Upper lobe of right lung (tissue), 1 donor: ENCODE results near the gene CDH5. TPM values are rescaled to one million over a fixed set of nuclear protein-coding genes. Genes with fewer than 3 reads are reported as not detected.

Experiments
- ATAC-seq: fragments of 200-7000 bp; cut with Tn5 transposase; one replicate; pipeline ENCODE4 v1.9.1; 2020; ENCODE audit warnings: mild to moderate bottlenecking, moderate library complexity
- DNase-seq: peaks from one replicate; pipeline ENCODE4 v3.0.0-alpha.2; 2020
- H3K27ac ChIP-seq: fragments of 200-600 bp; one replicate; pipeline ENCODE4 v1.8.0; 2022
- H3K27me3 ChIP-seq: fragments of 200-600 bp; one replicate; pipeline ENCODE4 v1.8.0; 2022; ENCODE audit warnings: mild to moderate bottlenecking
- H3K36me3 ChIP-seq: fragments of 200-600 bp; one replicate; pipeline ENCODE4 v1.8.0; 2022
- H3K4me1 ChIP-seq: fragments of 200-600 bp; one replicate; pipeline ENCODE4 v1.8.0; 2022
- H3K4me3 ChIP-seq: fragments of 200-600 bp; one replicate; pipeline ENCODE4 v1.8.0; 2022; ENCODE audit warnings: mild to moderate bottlenecking
- H3K9me3 ChIP-seq: fragments of 200-600 bp; one replicate; pipeline ENCODE4 v1.8.0; 2022
- intact Hi-C: fragments of 100-400 bp; cut with DNase I; formaldehyde crosslinking; loops from one replicate; pipeline ENCODE4 v1.11.0; 2022
- total RNA-seq: library from RNA; stranded (reverse); fragmentation: NEBNext Ultra II Directional; extraction: Animal tissue kit (Norgen Biotek cat#: 25700); gene quantifications from one replicate; pipeline ENCODE4 v1.2.1, GENCODE V29; 2021
- TF ChIP-seq, protein P1 (sequence below): fragments of 200-600 bp; IDR thresholded peaks from one replicate; pipeline ENCODE4 v1.8.0; 2022; ENCODE audit warnings: antibody characterized with exemption
- donor health status: DM: no; HTN: yes; CAD: no; lungs with severe emphysema.

CDH5 gene
- total RNA-seq, 1 donor from 2014 or later: 144 TPM

DNA sequence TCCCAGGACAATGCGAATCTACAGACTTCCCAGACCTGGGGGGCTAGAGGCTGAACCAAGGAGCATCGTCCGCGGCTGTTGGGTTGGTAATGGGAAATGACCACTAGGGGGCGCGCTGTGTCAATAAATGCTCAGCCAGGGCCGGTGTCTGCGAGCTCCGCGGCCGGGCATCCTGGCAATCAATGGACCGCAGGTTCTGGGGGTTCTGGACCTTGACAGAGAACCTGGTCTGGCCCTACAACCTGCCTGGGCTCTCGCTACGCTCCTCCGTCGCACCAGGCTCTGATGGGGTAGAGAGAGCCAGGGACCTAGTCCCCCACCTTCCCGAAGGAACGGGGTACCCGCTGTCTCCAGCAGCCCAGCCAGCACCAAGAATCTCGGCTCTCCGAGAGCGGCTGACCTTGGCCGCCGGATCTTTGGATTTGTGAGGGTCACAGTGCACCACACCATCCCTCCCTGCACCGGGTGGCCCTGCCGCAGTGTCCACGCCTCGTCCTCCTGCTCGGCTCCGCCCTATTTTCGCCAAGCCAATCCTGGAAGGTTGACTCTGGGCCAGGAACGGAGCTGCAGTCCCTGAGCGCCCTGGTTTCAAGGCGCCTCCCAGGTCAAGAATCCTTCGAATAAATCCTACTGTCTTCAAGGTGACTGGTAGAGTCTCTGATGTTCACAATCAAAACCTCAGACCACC is 40.2 kb downstream of the CDH5 start:
- Histone ChIP-seq H3K27me3 (peaks cover 3% of the 10 kb centered on the region), H3K27ac (no peak overlapping the region), H3K4me3 (peak overlapping the region; percentile 47), H3K36me3 (no peaks in the 10 kb centered on the region), H3K9me3 (no peaks in the 10 kb centered on the region), H3K4me1 (peaks cover 24% of the 10 kb centered on the region)
- intact Hi-C loops: loop anchor here (10.0 kb wide), 1 partner anchor 78 kb away; no protein-coding TSS in a partner anchor
- DNase-seq (peak; percentile 89), ATAC-seq (peak; percentile 94)
- TF ChIP-seq, protein P1, sequence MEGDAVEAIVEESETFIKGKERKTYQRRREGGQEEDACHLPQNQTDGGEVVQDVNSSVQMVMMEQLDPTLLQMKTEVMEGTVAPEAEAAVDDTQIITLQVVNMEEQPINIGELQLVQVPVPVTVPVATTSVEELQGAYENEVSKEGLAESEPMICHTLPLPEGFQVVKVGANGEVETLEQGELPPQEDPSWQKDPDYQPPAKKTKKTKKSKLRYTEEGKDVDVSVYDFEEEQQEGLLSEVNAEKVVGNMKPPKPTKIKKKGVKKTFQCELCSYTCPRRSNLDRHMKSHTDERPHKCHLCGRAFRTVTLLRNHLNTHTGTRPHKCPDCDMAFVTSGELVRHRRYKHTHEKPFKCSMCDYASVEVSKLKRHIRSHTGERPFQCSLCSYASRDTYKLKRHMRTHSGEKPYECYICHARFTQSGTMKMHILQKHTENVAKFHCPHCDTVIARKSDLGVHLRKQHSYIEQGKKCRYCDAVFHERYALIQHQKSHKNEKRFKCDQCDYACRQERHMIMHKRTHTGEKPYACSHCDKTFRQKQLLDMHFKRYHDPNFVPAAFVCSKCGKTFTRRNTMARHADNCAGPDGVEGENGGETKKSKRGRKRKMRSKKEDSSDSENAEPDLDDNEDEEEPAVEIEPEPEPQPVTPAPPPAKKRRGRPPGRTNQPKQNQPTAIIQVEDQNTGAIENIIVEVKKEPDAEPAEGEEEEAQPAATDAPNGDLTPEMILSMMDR: peak; percentile 92

DNA sequence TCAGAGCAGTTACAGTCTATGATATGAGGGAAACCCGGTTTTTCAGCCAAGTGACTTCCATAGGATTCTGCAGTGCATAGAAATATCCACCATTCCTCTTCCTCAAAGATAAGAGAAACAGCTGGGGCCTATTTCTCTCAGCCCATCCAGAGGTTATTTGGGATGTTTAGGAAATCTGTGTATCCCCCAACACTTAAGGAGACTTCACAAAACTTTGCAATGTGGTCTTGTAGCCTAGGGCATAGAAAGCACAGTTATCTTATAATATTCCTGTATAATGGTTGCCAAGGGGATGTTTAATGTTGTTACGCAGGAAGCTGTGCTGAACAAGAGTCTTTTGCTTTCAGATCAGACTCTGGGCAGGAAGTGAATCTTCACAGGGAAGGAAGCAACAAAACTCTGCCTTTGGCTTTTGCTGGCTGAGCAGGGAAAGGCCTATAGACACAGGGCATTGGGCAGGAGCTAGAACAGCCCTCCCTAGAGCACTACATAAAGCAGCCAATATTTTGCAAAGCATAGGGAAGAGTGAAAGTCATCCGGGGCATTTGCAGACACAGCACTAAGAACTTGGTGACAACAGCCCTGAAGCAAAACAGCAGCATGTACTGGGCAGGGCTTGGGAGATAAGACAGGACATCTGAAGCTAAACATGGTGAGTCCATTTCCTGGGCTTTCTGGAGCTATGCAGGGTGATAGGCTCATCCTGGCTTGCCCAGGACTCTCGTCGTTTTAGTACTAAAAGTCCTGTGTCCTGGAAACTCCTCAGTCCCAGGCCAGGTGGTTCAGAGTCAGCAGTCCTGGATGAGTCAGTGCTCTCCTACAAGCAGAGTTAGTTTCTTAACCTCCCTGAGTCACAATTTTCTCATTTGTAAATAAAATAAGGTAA is 41.9 kb downstream of the CDH5 start:
- peak; percentile 17 for ATAC-seq

DNA sequence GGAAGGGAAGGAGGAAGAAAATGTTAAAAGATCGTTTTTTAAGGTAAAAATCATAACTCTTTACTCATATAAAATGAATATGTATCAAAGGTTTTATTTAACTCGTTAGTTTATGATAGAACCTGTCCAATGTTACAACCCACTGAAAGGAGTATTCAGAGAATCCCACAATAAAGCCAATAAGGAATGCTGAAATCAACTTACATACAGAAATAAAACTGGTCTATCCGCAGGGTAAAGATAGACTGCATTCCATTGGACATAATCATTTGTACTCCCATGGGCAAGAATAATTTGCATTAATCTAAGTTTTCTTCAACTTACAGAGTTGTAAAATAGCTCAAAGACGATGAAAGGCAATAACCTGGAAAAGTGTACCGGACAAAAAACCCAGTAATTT is 42.7 kb downstream of the CDH5 start:
- H3K36me3 ChIP-seq: no peaks in the 10 kb centered on the region
- TF ChIP-seq, protein P1: no peak
- H3K9me3 ChIP-seq: no peaks in the 10 kb centered on the region
- ATAC-seq (no peak), DNase-seq (no peak)
- intact Hi-C loops: loop anchor here (10.0 kb wide), 1 partner anchor 76 kb away; no protein-coding TSS in a partner anchor
- peak overlapping the region; percentile 81 for H3K27ac ChIP-seq
- H3K4me1 ChIP-seq: peaks cover 24% of the 10 kb centered on the region
- H3K27me3 ChIP-seq: peaks cover 3% of the 10 kb centered on the region
- H3K4me3 ChIP-seq: no peak overlapping the region

More for the DNA sequence above, 41.9 kb downstream of the CDH5 start:
- Histone ChIP-seq H3K4me1 (peaks cover 24% of the 10 kb centered on the region), H3K4me3 (no peak overlapping the region), H3K27ac (peak overlapping the region; percentile 81), H3K36me3 (no peaks in the 10 kb centered on the region), H3K27me3 (peaks cover 3% of the 10 kb centered on the region), H3K9me3 (no peaks in the 10 kb centered on the region)
- TF ChIP-seq, protein P1: no peak
- intact Hi-C loops: loop anchor here (10.0 kb wide), 1 partner anchor 76 kb away; no protein-coding TSS in a partner anchor
- DNase-seq: no peak

- Histone ChIP-seq H3K9me3 (no peaks in the 10 kb centered on the region), H3K27me3 (no peaks in the 10 kb centered on the region), H3K36me3 (no peaks in the 10 kb centered on the region), H3K4me3 (no peak overlapping the region), H3K27ac (no peak overlapping the region), H3K4me1 (peaks cover 17% of the 10 kb centered on the region)
- intact Hi-C loops: no loop called here
- DNase-seq (no peak), ATAC-seq (no peak)
- TF ChIP-seq, protein P1: no peak
Measured at GRCh38 chr16:66412182-66412581, 45.7 kb downstream of the CDH5 start.

- TF ChIP-seq, protein P1: no peak
- H3K27ac ChIP-seq: no peak overlapping the region
- no peak overlapping the region for H3K4me3 ChIP-seq
- intact Hi-C loops: no loop called here
- no peak for DNase-seq
- no peaks in the 10 kb centered on the region for H3K9me3 ChIP-seq
- H3K4me1 ChIP-seq: no peaks in the 10 kb centered on the region
- H3K27me3 ChIP-seq: no peaks in the 10 kb centered on the region
- no peaks in the 10 kb centered on the region for H3K36me3 ChIP-seq
- ATAC-seq: no peak
Measured at GRCh38 chr16:66414891-66415290, 48.4 kb downstream of the CDH5 start.
